ENCODE data around the gene KLK5. TPM values are rescaled to one million over a fixed set of nuclear protein-coding genes. Genes with fewer than 3 reads are reported as not detected.

KLK5 gene
- total RNA-seq, 4 donors from 2014 or later = 1.2 TPM; not detected in 3

DNA sequence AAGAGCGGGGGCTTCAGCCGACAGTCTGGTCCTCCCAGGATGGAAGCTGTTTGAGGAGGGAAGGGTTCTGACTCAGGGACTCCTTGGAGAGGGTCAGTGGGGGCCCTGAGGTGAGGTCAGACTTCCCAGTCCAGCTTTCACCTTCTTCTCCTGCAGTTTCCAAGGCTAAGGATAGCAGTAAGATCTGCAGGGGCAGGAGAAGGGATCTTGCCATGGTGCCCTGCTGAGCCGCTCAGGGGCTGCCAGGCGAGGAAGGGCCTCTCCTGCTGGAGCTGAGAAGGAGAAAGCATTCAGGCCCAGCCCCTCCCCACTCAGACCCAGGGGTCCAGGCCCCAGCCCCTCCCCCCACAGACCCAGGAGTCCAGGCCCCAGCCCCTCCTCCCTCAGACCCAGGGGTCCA, 29.3 kb upstream of the KLK5 start:
- Histone ChIP-seq H3K27me3 (peaks cover 88% of the 10 kb centered on the region), H3K4me3 (no peak overlapping the region), H3K36me3 (no peaks in the 10 kb centered on the region), H3K27ac (no peak overlapping the region), H3K4me1 (no peaks in the 10 kb centered on the region), H3K9me3 (peaks cover 0 to 4% (median 0%) of the 10 kb centered on the region in 3 donors)
- no peak for TF ChIP-seq POLR2AphosphoS5 (IDR thresholded peaks at IDR 0.05)
- TF ChIP-seq POLR2A (IDR thresholded peaks at IDR 0.05) = no peak
- TF ChIP-seq EP300 (IDR thresholded peaks at IDR 0.05) = no peak
- TF ChIP-seq, protein P1, sequence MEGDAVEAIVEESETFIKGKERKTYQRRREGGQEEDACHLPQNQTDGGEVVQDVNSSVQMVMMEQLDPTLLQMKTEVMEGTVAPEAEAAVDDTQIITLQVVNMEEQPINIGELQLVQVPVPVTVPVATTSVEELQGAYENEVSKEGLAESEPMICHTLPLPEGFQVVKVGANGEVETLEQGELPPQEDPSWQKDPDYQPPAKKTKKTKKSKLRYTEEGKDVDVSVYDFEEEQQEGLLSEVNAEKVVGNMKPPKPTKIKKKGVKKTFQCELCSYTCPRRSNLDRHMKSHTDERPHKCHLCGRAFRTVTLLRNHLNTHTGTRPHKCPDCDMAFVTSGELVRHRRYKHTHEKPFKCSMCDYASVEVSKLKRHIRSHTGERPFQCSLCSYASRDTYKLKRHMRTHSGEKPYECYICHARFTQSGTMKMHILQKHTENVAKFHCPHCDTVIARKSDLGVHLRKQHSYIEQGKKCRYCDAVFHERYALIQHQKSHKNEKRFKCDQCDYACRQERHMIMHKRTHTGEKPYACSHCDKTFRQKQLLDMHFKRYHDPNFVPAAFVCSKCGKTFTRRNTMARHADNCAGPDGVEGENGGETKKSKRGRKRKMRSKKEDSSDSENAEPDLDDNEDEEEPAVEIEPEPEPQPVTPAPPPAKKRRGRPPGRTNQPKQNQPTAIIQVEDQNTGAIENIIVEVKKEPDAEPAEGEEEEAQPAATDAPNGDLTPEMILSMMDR (IDR thresholded peaks at IDR 0.05) = no peak
- ATAC-seq = no peak
- 35 to 65% methylated on average over 2 of the region's 4 CpGs for WGBS, 2 donors (ENCODE audit: low coverage in 1 of 2)

DNA sequence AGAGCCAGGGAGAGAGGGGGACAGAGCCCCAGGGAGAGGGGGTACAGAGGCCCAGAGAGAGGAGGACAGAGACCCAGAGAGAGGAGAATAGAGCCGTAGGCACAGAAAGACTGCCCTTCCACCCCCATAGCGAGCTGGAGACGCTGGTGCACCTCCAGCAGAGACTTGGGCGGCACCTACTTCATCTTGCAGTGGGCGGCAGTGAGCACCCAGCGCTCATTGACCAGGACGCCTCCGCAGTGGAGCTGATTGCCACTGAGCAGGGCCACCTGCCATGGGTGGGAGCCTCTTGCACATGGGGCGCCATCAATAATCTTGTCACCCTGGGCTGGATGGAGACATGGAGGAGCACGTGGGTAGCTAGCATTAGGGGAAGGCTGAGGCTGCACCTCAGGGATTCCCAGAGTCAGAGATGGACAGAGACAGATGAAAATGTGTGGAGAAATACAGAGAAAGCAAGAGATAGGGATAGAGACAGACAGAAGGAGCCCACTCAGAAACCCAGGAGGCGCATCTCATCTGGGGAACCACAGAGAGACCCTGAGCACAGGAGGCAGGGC, 28.8 kb upstream of the KLK5 start:
- Histone ChIP-seq H3K4me1 (no peaks in the 10 kb centered on the region), H3K27me3 (peaks cover 91% of the 10 kb centered on the region), H3K9me3 (peaks cover 0 to 4% (median 0%) of the 10 kb centered on the region in 3 donors), H3K36me3 (no peaks in the 10 kb centered on the region), H3K4me3 (no peak overlapping the region), H3K27ac (no peak overlapping the region)
- 48% methylated on average over 6 to 7 of the region's 11 CpGs for WGBS, 2 donors (ENCODE audit: low coverage in 1 of 2)
- TF ChIP-seq POLR2AphosphoS5 (IDR thresholded peaks at IDR 0.05) = no peak
- no peak for TF ChIP-seq POLR2A (IDR thresholded peaks at IDR 0.05)
- ATAC-seq = no peak

DNA sequence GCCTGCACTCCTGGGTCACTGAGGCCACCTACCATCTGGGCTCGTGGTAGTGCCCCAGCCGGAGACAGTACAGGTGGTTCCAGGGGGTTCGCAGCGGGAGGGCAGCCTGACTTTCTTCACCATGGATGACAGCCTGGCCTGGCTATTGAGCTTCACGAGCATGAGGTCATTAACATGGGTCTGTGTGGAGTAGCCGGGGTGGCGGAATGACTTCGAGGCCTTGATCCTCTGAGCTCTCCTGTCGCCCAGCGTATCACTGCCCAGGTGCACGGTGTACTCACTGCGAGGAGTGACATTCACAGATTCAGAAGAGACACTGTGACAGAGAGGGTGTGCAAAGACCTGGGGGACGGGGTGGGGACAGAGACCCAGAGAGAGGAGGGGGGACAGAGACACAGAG, 27.4 kb upstream of the KLK5 start:
- Histone ChIP-seq H3K9me3 (no peaks in the 10 kb centered on the region), H3K27ac (no peak overlapping the region), H3K4me1 (no peaks in the 10 kb centered on the region), H3K36me3 (no peaks in the 10 kb centered on the region), H3K4me3 (no peak overlapping the region), H3K27me3 (peaks cover 94% of the 10 kb centered on the region)
- TF ChIP-seq, protein P1 (IDR thresholded peaks at IDR 0.05) = no peak
- TF ChIP-seq POLR2A (IDR thresholded peaks at IDR 0.05) (no peak), POLR2AphosphoS5 (IDR thresholded peaks at IDR 0.05) (no peak), EP300 (IDR thresholded peaks at IDR 0.05) (no peak)
- ATAC-seq = no peak
- WGBS, 2 donors (ENCODE audit: low coverage in 1 of 2) = 30 to 50% methylated on average over 2 to 3 of the region's 13 CpGs

DNA sequence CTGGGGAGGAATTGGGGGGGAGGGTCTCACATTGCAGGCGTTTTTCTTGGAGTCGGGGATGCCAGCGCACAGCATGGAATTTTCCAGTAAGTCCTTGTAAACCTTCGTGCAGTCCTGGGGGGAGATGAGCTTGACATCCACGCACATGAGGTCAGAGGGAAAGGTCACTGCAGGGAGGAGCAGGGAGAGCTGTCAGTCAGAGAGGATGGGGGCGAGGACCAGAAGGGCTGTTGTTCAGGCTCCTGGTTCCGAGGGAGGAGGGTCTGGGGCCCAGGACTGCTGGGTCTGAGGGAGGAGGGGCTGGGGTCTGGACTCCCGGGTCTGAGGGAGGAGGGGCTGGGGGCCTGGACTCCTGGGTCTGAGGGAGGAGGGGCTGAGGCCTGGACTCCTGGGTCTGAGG, 26.9 kb upstream of the KLK5 start:
- Histone ChIP-seq H3K4me1 (no peaks in the 10 kb centered on the region), H3K9me3 (no peaks in the 10 kb centered on the region), H3K27ac (no peak overlapping the region), H3K36me3 (no peaks in the 10 kb centered on the region), H3K4me3 (no peak overlapping the region), H3K27me3 (peaks cover 91% of the 10 kb centered on the region)
- TF ChIP-seq, protein P1 (IDR thresholded peaks at IDR 0.05) = no peak
- TF ChIP-seq EP300 (IDR thresholded peaks at IDR 0.05) (no peak), POLR2AphosphoS5 (IDR thresholded peaks at IDR 0.05) (no peak), POLR2A (IDR thresholded peaks at IDR 0.05) (no peak)
- ATAC-seq = no peak
- 0 to 40% methylated on average over 1 of the region's 8 CpGs for WGBS, 2 donors (ENCODE audit: low coverage in 1 of 2)

DNA sequence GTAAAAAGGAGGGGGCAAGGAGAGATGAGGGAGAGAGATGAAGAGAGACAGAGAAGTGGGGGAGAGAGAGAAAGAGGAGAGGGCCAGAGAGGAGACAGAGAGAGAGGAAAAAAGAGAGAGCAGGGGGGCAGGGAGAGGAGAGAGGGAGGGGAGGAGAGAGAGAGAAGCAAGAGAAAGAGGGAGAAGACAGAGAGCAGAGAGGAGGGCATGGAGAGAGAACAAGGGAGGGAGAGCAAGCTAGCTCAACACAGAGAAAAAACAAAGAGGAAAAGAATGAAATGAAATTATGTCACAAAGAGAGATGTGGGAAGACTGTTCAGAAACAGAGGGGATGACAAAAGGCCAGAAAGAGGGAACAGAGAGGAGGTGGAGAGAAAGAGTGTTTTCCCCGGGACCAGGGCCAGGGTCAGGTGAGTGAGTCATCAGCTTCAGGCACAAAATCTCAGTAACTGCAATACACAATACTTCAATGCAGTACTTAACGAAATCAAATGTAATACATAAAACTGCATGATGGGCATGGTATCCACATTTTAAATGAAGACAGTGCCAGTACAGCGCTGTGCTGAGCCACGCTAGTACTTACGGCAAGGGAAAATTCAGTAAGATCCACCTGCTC, 26.0 kb upstream of the KLK5 start:
- TF ChIP-seq EP300 (IDR thresholded peaks at IDR 0.05) (no peak), POLR2A (IDR thresholded peaks at IDR 0.05) (no peak), POLR2AphosphoS5 (IDR thresholded peaks at IDR 0.05) (no peak)
- TF ChIP-seq, protein P1 (IDR thresholded peaks at IDR 0.05) = no peak
- Histone ChIP-seq H3K27ac (no peak overlapping the region), H3K4me1 (no peaks in the 10 kb centered on the region), H3K27me3 (peaks cover 92% of the 10 kb centered on the region), H3K9me3 (no peaks in the 10 kb centered on the region), H3K4me3 (no peak overlapping the region), H3K36me3 (no peaks in the 10 kb centered on the region)
- WGBS, 2 donors (ENCODE audit: low coverage in 1 of 2) = 36 to 54% methylated on average over 5 of the region's 5 CpGs
- ATAC-seq = no peak

Data from gastroesophageal sphincter (tissue), 4 donors.